Stimulated activated CD8-positive, alpha-beta memory T cell treated with anti-CD3 and anti-CD28 coated beads, Interleukin-15, amount 100 ng/mL, for 48 hours (primary cell): Measurements from ENCODE around the gene CDO1.

ENCODE experiments used
- DNase-seq, 2 donors: peaks; one replicate each; pipeline ENCODE4 v3.0.0-alpha.2; 2020; ENCODE audit warnings: low read depth in 2 of 2

The CDO1 gene

DNA sequence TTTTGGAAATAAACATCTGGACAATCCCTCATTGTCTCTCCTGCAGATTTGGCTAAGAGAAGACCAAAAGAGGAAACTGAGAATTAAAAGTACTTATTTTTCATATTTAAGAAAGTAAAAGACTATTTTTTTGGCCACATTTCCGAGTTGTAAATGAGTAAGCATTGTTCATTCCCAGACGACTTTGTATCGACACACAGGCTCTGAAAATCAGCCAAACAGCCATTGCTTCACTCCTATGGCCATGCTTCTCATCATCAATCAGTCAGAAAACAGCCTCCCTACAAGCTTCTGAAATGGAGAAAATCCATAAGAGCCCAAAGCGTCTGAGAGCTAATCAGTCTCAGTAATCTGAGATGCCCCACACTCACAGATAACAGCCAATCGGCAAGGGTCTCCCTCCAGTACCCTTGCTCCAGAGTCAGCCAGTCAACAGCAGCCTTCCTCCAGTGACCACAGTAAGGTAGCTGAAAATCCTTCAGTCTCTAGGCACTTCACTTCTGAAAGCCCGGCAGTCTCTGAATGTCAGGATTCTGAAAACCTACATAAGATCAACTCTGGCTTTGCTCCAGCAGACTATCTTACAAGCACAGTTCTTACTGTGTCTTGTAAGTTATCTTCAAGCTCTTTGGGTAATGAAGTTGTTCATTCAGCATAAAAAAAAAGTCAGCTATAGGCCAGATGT, 30.9 kb downstream of the CDO1 start:
- DNase-seq: no peak

DNA sequence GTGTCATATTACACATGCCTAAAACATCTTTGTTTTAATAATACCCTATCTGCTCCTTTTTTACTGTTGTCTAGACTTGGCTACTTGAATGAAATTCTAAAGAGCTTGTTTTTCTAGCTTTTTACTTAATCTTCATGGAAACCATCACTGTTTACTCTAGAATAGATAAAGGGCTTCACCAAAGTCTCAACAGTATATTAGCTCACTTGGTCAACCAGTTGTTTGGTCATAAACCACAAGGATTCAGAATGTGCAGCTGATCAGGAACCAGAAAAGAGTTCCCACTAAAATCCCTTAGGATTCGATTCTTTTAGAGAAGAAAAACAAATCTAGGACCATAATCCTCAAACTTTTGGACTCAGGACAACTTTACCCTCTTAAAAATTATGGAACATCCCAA, 38.0 kb downstream of the CDO1 start:
- DNase-seq: no peak

DNA sequence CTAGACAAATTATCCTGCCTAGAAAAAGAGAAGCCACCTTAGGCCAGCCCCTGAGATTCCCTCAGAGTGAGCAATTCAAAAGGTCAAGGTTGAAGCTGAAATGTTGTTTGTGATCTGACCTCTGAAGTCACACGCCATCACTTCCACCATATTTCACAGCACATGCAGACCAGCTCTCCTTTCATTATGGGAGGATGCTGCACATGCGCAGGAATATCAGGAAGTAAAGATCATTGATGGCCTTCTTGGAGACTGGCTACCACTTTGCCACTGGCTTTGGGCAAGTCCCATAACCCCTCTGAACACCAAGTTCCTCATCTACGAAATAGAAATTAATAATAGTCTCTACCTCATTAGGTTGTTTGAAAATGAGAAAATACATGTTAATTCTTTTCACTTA, 39.5 kb downstream of the CDO1 start:
- no peak for DNase-seq

DNA sequence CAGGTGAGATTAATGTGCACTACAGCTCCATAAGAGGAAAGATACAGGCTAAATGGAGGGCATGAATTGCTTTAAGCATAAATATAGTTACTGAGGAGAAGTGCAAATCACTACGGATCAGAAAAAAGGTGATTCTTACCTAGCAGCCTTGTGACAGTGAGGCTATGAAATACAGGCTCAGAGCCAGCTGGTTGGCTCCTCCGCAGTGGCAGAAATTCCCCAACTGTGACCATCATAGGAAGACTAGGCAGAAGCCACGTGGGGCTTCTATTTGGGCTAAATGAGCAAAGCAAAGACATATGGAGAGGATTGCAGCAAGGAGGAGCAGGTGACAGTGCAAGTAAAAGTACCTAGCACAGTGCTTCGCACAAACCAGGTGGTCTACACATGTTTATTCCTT, 40.5 kb downstream of the CDO1 start:
- no peak for DNase-seq

DNA sequence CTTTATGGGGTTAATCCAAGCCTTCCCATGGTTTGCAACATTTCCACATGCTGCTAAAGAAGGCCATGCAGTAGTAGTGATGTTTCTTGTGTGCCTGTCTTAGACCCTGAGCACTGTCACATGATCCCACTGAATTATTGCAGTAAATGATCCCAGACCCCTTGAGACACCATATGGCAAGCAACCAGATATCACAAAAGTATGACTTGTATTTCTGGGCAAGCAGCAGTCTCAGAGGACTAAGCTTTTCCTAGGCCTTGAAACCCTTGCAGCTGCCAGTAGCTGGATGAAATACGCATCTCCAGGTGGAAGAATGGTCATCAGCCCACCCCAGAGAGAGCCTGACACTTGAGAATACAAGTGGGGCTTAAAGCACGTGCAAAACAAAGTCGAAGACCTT, 41.8 kb downstream of the CDO1 start:
- DNase-seq: no peak

DNA sequence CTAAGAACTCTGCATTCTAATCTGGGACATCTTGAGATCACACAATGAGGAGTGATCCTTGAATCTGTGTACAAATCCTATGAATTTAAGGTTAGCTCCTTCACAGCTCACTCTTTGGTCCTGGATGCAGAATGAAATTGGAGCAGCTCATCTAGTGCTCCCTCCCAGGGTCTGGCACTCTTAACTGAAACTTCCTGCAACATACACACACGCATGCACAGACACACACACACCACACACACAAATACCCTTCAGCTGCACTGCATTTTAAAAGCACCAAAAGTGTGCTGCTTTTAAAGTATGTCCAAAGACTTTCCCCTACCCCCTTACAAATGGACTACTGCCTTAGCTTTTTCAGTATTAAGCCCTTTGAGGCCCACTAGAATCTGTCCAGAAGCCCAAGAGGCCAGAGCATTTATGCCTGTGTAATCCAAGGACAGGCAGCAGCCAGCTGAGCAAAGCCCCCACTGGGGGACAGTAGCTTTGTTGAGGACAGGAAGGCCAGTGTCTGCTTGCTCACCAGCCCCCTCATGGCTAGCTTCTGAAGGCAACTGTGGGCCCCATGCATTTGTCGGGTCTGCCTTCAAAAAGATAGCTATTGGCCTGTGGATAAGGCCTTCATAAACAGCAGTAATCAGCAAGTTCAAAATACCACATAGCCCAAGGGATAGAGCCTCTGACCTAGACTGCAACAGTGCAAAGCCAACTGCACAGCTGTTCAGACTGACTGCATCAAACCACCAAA, 43.6 kb downstream of the CDO1 start:
- no peak for DNase-seq

DNA sequence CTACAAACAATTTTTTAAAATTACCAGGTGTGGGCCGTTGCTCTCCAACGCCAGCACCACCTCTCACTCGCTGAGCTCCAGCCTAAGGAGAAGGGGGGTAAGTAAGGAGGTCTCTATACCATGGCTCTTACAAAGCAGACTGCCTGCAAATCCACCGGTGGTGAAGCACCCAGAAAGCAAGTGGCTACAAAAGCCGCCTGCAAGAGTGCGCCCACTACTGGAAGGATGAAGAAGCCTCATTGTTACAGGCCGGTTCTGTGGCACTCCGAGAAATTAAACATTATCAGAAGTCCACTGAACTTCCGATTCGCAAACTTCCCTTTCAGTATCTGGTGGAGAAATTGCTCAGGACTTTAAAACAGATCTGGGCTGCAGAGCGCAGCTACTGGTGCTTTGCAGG, 46.0 kb downstream of the CDO1 start:
- no peak for DNase-seq

DNA sequence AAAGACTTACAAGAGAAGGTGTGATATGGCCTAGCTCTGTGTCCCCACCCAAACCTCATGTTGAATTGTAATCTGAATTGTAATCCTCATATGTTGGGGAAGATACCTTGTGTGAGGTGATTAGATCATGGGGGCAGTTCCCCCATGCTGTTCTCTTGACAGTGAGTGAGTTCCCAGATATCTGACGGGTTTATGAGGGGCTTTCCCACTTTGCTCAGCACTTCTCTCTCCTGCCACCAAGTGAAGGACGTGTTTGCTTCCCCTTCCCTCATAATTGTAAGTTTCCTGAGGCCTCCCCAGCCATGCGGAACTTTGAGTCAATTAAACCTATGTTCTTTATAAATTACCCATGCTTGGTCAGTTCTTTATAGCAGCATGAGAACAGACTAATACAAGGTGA, 49.0 kb downstream of the CDO1 start:
- no peak for DNase-seq

DNA sequence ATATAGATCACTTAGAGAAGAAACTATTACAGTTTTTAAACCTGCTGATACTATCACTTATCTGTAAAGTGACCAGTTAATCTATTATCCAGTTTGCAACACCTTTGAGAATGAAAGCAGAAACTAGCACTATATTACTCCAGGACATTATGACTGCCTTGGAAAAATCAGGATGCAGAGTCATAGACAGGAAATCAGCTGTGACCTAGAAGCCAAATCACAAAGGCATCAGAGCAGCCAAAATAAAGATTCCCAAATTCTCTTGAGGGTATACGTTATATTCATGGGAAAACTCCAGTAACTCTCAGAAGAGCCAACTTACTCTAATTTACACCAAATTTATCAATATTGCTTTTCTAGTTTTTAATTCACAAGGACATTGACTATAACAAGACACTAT, 49.9 kb downstream of the CDO1 start:
- DNase-seq: no peak

DNA sequence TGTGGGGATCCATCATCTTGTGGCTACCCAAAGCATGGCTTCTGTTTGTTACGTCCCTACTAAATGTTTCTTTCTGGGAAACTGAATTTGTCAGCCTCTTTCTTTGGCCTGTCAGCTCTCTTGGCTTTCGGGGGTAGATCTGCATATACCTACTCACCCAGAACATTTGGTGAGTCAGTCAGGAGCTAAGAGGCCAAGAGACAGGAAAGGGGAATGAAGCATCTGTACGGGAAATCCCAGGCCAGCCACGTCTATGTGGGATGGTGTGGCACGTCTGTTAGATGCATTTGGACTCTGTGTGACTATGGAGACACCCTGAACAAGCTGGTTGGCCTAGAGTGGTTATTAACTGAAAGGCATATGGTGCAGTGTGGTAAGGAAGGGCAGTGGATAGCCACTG, 58.1 kb downstream of the CDO1 start:
- DNase-seq: no peak

DNA sequence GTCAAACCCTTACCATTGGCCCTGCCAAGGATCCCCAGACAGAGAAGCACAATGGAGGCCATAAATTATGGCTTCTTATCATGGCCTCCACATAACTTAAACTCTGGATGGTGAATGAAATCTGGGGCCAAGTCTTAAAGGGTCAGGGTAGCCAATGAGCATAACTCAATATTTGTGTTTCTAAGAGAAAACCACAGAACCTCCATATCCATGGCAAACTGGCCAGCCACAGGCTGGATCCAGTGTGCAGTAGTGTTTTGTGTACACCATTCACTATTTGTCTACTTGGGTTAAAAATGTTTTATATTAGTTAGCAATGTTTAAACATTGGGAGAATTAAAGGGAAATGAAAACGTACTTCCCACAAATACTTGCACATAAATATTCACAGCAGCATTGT, 60.8 kb downstream of the CDO1 start:
- DNase-seq: no peak
